Lung microvascular endothelial cell (primary cell): ENCODE results near the gene UMODL1. TPM values are rescaled to one million over a fixed set of nuclear protein-coding genes. Genes with fewer than 3 reads are reported as not detected.

Experiments
- DNase-seq, 2 donors: peaks; one replicate each; pipeline versions ENCODE4 v3.0.0 to v3.0.0-alpha.2; 2010; ENCODE audit warnings: low read depth in 2 of 2
- total RNA-seq: library from RNA; depleted of rRNA; stranded (reverse); fragments of >200 nt; gene quantifications from 2 replicates; pipeline ENCODE4 v1.2.1, GENCODE V29; 2014

Gene UMODL1
- total RNA-seq, 1 donor from 2014 or later: not detected

GRCh38 chr21:42039911-42040351 is 31.2 kb upstream of the UMODL1 start:
- DNase-seq: peak in 1 of 2 donors; percentile 13

- DNase-seq: peak in 1 of 2 donors; percentile 96
These were observed 30.5 kb upstream of the UMODL1 start for GRCh38 chr21:42040411-42041180.

- no peak for DNase-seq
These were observed 29.9 kb upstream of the UMODL1 start for GRCh38 chr21:42041246-42041645.

- no peak for DNase-seq
These were observed 29.4 kb upstream of the UMODL1 start for GRCh38 chr21:42041711-42042110.

- DNase-seq: no peak
These were observed 28.5 kb upstream of the UMODL1 start for GRCh38 chr21:42042651-42043050.

GRCh38 chr21:42043201-42043895 is 27.8 kb upstream of the UMODL1 start:
- DNase-seq: no peak

GRCh38 chr21:42043961-42044360 is 27.2 kb upstream of the UMODL1 start:
- no peak for DNase-seq

GRCh38 chr21:42044871-42045495 is 26.1 kb upstream of the UMODL1 start:
- no peak for DNase-seq

- peak in 1 of 2 donors; percentile 96 for DNase-seq
These were observed 23.1 kb upstream of the UMODL1 start for GRCh38 chr21:42047821-42048613.

GRCh38 chr21:42048870-42049577 is 22.1 kb upstream of the UMODL1 start:
- no peak for DNase-seq

- no peak for DNase-seq
These were observed 21.3 kb upstream of the UMODL1 start for GRCh38 chr21:42049578-42050430.

- DNase-seq: peak in 1 of 2 donors; percentile 67
These were observed 19.3 kb upstream of the UMODL1 start for GRCh38 chr21:42051788-42052187.

GRCh38 chr21:42055425-42055824 is 15.7 kb upstream of the UMODL1 start:
- no peak for DNase-seq

GRCh38 chr21:42056468-42056867 is 14.6 kb upstream of the UMODL1 start:
- no peak for DNase-seq

- peak in 1 of 2 donors; percentile 46 for DNase-seq
These were observed 14.0 kb upstream of the UMODL1 start for GRCh38 chr21:42056996-42057689.

- no peak for DNase-seq
These were observed 13.2 kb upstream of the UMODL1 start for GRCh38 chr21:42057851-42058437.

GRCh38 chr21:42058631-42059111 is 12.4 kb upstream of the UMODL1 start:
- no peak for DNase-seq

- DNase-seq: no peak
These were observed 12.0 kb upstream of the UMODL1 start for GRCh38 chr21:42059141-42059540.

- no peak for DNase-seq
These were observed 11.4 kb upstream of the UMODL1 start for GRCh38 chr21:42059721-42060120.
